Activated CD4-positive, alpha-beta T cell treated with anti-CD3 and anti-CD28 coated beads, Interleukin-2, amount 50 U/mL, for 1 hour (primary cell): ENCODE measurements around the gene MOAP1.
"Not testable (repeated sequence)": the region's sequence is repeated elsewhere in the genome, so short reads cannot be mapped to it uniquely, and the experiment has no call there.

Experiments used
- DNase-seq: peaks from one replicate; pipeline ENCODE4 v3.0.0-alpha.2; 2020

MOAP1 gene

DNA sequence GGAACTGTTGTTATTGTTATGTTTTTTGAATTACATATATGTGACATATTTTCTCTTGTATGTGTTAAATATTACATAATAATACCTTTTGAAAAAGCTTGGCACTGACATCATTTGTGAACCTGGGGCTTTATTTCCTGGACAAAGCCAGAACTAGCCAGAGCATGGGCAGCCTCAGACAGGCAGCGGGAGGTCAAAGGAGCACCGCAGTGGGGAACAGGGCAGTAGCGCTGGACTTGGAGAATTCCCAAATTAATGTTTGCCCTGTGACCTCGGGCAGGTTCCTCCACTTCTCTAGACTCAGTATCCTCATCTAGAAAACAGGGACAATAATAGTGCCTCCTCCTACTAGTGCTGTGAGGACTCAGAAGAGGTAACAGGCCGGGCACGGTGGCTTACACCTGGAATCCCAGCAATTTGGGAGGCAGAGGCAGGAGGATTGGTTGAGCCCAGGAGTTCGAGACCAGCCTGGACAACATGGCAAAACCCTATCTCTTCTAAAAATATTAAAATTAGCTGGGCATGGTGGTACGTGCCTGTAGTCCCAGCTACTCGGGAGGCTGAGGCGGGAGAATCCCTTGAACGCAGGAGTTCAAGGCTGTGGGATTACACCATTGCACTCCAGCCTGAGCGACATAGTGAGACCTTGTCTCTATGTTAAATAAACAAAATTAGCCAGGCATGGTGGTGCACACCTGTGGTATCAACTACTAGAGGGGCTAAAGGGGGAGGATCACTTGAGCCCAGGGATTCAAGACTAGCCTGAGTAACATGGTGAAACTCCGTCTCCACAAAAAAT, 41.6 kb downstream of the MOAP1 start:
- DNase-seq, result no peak

DNA sequence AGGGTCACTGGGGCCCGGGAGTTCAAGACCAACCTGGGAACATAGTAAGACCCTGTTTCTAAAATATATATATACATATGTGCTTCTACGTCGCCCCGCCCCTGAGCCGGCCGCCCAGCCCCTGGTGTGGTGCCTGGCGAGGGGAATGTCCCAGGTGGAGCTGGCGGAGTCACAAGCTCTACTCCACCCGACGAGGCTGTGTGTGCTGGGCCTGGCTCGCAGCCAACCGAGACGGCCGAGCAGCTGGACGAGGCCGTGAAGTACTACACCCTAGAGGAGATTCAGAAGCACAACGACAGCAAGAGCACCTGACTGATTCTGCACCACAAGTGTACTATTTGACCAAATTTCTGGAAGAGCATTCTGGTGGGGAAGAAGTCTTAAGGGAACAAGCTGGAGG, 46.8 kb downstream of the MOAP1 start:
- no peak for DNase-seq

DNA sequence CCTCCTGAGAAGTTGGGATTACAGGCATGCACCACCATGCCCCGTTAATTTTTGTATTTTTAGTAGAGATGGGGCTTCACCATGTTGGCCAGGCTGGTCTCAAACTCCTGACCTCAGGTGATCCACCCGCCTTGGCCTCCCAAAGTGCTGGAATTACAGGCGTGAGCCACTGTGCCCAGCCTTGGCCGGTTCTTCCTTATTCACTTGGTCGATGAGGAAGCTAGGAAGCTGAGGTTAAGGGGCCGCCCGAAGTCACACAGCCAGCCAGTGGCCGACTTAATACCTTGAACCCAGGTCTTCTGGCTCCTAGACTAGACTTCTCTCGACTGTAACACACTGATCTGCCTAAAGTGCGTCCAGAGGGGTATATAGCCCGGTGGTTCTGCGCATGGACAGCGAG, 48.2 kb downstream of the MOAP1 start:
- not testable (repeated sequence) for DNase-seq

DNA sequence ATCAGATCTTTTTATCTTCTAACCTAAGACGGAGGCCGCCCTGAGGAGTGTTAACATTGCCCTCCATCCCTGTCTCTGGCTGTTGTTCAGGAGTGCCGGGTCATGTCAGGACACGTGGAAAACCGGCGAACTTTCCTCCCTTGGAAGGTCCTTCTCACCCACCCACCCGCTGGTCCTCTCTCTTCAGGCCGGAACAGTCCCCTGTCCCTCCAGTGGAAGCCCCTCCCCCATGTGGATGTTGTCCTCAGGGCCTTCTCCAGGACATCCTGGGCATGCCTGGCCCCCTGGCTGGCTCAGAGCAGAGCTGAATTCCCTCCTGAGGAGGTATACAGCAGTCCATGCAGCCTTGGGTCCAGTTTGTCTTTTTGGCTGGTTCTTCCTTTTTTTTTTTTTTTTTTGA, 48.7 kb downstream of the MOAP1 start:
- no peak for DNase-seq

DNA sequence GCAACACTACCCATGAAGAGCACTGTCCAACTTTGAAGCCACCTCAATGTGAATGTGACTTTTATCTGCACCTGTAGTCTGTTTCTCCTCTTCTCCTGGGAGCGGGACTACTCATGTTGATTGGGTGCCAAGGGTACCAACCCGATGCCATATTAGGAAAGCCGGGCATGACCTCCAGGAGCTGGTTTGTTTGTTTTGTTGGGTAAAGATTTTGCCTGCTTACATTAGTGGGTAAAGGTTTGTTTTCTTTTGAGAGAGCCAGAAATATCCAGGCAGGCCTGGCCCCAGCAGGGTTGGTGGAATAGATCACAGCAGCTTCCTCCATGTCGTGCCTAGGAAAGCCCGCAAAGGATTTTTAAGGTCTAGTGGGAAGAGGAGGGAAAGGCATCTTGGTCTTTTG, 49.3 kb downstream of the MOAP1 start:
- DNase-seq, result no peak

DNA sequence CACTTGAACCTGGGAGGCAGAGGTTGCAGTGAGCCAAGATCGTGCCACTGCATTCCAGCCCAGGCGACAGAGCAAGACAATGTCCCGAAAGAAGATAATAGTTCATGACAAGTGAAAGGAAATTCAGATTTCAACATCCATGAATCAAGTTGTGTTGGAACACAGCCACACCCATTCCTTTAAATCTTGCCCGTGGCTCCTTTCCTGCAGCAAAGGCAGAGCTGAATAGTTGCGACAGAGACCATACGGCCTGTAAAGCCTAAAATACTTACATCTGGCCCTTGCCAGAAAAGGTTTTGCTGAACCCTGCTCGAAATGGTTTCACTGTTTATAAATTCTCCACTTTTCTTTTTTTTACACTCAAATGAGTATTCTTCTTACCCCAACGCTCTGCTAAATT, 51.2 kb downstream of the MOAP1 start:
- DNase-seq, result no peak

DNA sequence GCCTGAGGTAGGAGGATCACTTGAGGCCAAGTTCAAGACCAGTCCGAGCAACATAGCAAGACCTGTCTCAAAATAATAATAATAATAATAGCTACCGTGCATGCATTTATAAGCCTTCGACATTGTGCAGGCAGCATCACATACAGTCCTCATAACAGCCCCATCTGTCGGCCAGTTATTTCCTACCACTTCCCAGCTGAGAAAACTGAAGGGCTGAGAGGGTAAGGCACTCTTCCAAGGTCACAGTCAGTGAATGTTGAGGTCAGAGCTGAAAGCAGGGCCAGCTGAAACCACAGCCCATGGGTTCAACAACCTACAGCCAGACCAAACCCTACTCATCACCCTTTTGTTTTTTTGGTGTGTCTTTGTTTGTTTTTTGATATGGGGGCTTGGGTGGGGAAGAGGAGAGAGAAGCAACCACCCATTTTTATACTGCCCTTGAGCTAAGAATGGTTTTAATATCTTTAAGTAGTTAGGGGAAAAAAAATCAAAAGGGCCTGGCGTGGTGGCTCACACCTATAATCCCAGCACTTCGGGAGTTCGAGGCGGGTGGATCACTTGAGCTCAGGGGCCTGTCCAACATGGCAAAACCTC, 52.1 kb downstream of the MOAP1 start:
- no peak for DNase-seq
